IMR-90 (cell line): ENCODE measurements around the gene PITPNB. TPM values are rescaled to one million over a fixed set of nuclear protein-coding genes. Genes with fewer than 3 reads are reported as not detected.

Experiments used
- ATAC-seq: fragments of 200-7000 bp; cut with Tn5 transposase; 2 replicates; pipeline ENCODE4 v1.9.1; 2020; ENCODE audit warnings: low read depth, mild to moderate bottlenecking, moderate library complexity
- BruUV-seq: library from RNA; stranded (reverse); fragments of 400-500 nt; replicated peaks from 2 replicates; lab custom pipeline; 2021; lab: Mats Ljungman, UMichigan
- CTCF ChIA-PET: fragments of 300-600 bp; formaldehyde crosslinking; extraction: SDS; loops from one replicate; lab custom pipeline; 2021; ENCODE audit warnings: antibody characterized with exemption; lab: Yijun Ruan, JAX
- POLR2A ChIA-PET: fragments of 300-600 bp; sonication (Branson Sonifier 250); formaldehyde crosslinking; loops from one replicate; lab custom pipeline; 2022; ENCODE audit warnings: antibody characterized with exemption; ENCODE audit not compliant: unreplicated experiment; lab: Charles Lee
- DNase-seq: peaks from one replicate; pipeline ENCODE4 v3.0.0; 2013
- H2AFZ ChIP-seq: replicated peaks from 2 replicates; pipeline ENCODE3; 2013; ENCODE audit warnings: low read length, mild to moderate bottlenecking; ENCODE audit not compliant: poor library complexity
- H2AK5ac ChIP-seq: 2 replicates; pipeline ENCODE4 v1.6.1; 2013; ENCODE audit warnings: low read depth, low read length, inconsistent platforms
- H2AK9ac ChIP-seq: replicated peaks from 2 replicates; pipeline ENCODE3; 2013; ENCODE audit warnings: mild to moderate bottlenecking, low read depth, low read length, moderate library complexity; ENCODE audit not compliant: poor library complexity
- H2BK120ac ChIP-seq: 2 replicates; pipeline ENCODE4 v1.6.1; 2013; ENCODE audit warnings: low read depth, low read length, inconsistent platforms
- H2BK15ac ChIP-seq: 3 replicates; pipeline ENCODE4 v1.6.1; 2013; ENCODE audit warnings: low read depth, low read length, inconsistent platforms
- H2BK20ac ChIP-seq: 2 replicates; pipeline ENCODE4 v1.6.1; 2013; ENCODE audit warnings: low read depth, mild to moderate bottlenecking, inconsistent platforms, low read length, moderate library complexity
- H2BK5ac ChIP-seq: 2 replicates; pipeline ENCODE4 v1.6.1; 2013; ENCODE audit warnings: mild to moderate bottlenecking, low read depth, low read length, inconsistent platforms; ENCODE audit not compliant: poor library complexity, severe bottlenecking
- H3K14ac ChIP-seq: replicated peaks from 2 replicates; pipeline ENCODE4 v1.6.1; 2013; ENCODE audit warnings: low read depth, low read length, inconsistent platforms
- H3K18ac ChIP-seq: 2 replicates; pipeline ENCODE4 v1.6.1; 2013; ENCODE audit warnings: low read depth, low read length, control low read depth
- H3K23ac ChIP-seq: 2 replicates; pipeline ENCODE4 v1.6.1; 2013; ENCODE audit warnings: low read depth, low read length, inconsistent platforms
- H3K27ac ChIP-seq: 2 replicates; pipeline ENCODE4 v1.5.1; 2013; ENCODE audit warnings: mild to moderate bottlenecking, control low read depth, low read length; ENCODE audit not compliant: insufficient read depth
- H3K27me3 ChIP-seq: 2 replicates; pipeline ENCODE4 v1.6.1; 2013; ENCODE audit warnings: low read length; ENCODE audit not compliant: control insufficient read depth, insufficient read depth
- H3K36me3 ChIP-seq: 2 replicates; pipeline ENCODE4 v1.6.1; 2013; ENCODE audit warnings: low read length, mixed read lengths; ENCODE audit not compliant: control insufficient read depth, insufficient read depth
- H3K4ac ChIP-seq: 2 replicates; pipeline ENCODE4 v1.6.1; 2013; ENCODE audit warnings: low read depth, low read length, inconsistent platforms
- H3K4me1 ChIP-seq: 2 replicates; pipeline ENCODE4 v1.6.1; 2013; ENCODE audit warnings: low read length, mixed read lengths; ENCODE audit not compliant: control insufficient read depth, insufficient read depth
- H3K4me2 ChIP-seq: 2 replicates; pipeline ENCODE4 v1.6.1; 2013; ENCODE audit warnings: low read depth, mild to moderate bottlenecking, control low read depth, low read length, moderate library complexity
- H3K4me3 ChIP-seq: 2 replicates; pipeline ENCODE4 v1.5.1; 2013; ENCODE audit warnings: low read depth, mild to moderate bottlenecking, control low read depth, low read length, moderate library complexity; ENCODE audit not compliant: insufficient read depth
- H3K56ac ChIP-seq: 2 replicates; pipeline ENCODE4 v1.6.1; 2013; ENCODE audit warnings: low read length, inconsistent platforms; ENCODE audit not compliant: insufficient read depth; ENCODE audit errors: extremely low read depth
- H3K79me1 ChIP-seq, 2 experiments: 2 replicates each; pipeline ENCODE4 v1.6.1; 2013; ENCODE audit warnings: low read length in 2 of 2, inconsistent platforms in 1 of 2, low read depth in 1 of 2
- H3K9ac ChIP-seq: 2 replicates; pipeline ENCODE4 v1.6.1; 2013; ENCODE audit warnings: low read depth, low read length, control low read depth
- H3K9me1 ChIP-seq: 2 replicates; pipeline ENCODE4 v1.6.1; 2013; ENCODE audit warnings: low read length, inconsistent platforms; ENCODE audit not compliant: insufficient read depth
- H3K9me3 ChIP-seq: 2 replicates; pipeline ENCODE4 v1.6.1; 2013; ENCODE audit warnings: low read length; ENCODE audit not compliant: control insufficient read depth, insufficient read depth
- H4K20me1 ChIP-seq: 2 replicates; pipeline ENCODE4 v1.6.1; 2013; ENCODE audit warnings: low read length, inconsistent platforms; ENCODE audit not compliant: insufficient read depth
- H4K5ac ChIP-seq: 2 replicates; pipeline ENCODE4 v1.6.1; 2013; ENCODE audit warnings: mild to moderate bottlenecking, low read depth, low read length, control low read depth
- H4K8ac ChIP-seq, 2 experiments: 2 replicates each; pipeline ENCODE4 v1.6.1; 2013; ENCODE audit warnings: low read depth in 2 of 2, low read length in 2 of 2, control low read depth in 1 of 2, inconsistent platforms in 1 of 2
- H4K91ac ChIP-seq: 2 replicates; pipeline ENCODE4 v1.6.1; 2013; ENCODE audit warnings: low read depth, low read length, inconsistent platforms; ENCODE audit not compliant: insufficient read depth
- BHLHE40 ChIP-seq: fragments of 150-350 bp; IDR thresholded peaks from 2 replicates; pipeline ENCODE4 v1.6.1; 2016; ENCODE audit warnings: mild to moderate bottlenecking, low read depth, low read length
- CEBPB ChIP-seq: IDR thresholded peaks from 2 replicates; pipeline ENCODE4 v1.6.1; 2012; ENCODE audit warnings: low read depth, low read length, improper control_type of control experiment
- MAFK ChIP-seq: IDR thresholded peaks from 2 replicates; pipeline ENCODE4 v1.6.1; 2012; ENCODE audit warnings: low read depth, low read length, improper control_type of control experiment
- MXI1 ChIP-seq: IDR thresholded peaks from 2 replicates; pipeline ENCODE4 v1.6.1; 2012; ENCODE audit warnings: low read depth, mild to moderate bottlenecking, low read length, moderate library complexity, borderline replicate concordance
- RCOR1 ChIP-seq: IDR thresholded peaks from 2 replicates; pipeline ENCODE4 v1.6.1; 2012; ENCODE audit warnings: mild to moderate bottlenecking, low read length, improper control_type of control experiment; ENCODE audit not compliant: insufficient replicate concordance
- RFX5 ChIP-seq: IDR thresholded peaks from 2 replicates; pipeline ENCODE4 v1.8.0; 2012; ENCODE audit warnings: low read depth, mild to moderate bottlenecking, low read length, moderate library complexity
- WGBS, 2 experiments: methylation state at CpG; one replicate each; pipeline versions ENCODE4 v1.1.5 to v1.1.7; 2013; ENCODE audit warnings: missing lambda C conversion rate in 2 of 2; ENCODE audit not compliant: insufficient read length in 1 of 2; ENCODE audit errors: extremely low coverage in 2 of 2; 5-methylcytosine and 5-hydroxymethylcytosine counted together
- dilution Hi-C: fragments of 300-500 bp; cut with HindIII; formaldehyde crosslinking; loops from one replicate; pipeline ENCODE4 v1.14.3; 2018; ENCODE audit warnings: low sequenced_read_pairs; ENCODE audit not compliant: unreplicated experiment
- in situ Hi-C: fragments of 300-500 bp; cut with MboI; formaldehyde crosslinking; loops from 3 replicates; pipeline ENCODE4 v1.14.3; 2019; ENCODE audit warnings: low sequenced_read_pairs, inconsistent platforms, mixed read lengths
- intact Hi-C: fragments of 100-400 bp; cut with micrococcal nuclease; formaldehyde crosslinking; loops from 2 replicates; pipeline ENCODE4 v1.10.0; 2022
- polyA plus RNA-seq, 3 experiments: library from polyadenylated mRNA; depleted of rRNA; stranded (reverse); fragments of >200 nt; gene quantifications; 2 replicates each; pipeline ENCODE4 v1.2.3, GENCODE V29; 2012; ENCODE audit warnings: low replicate concordance in 1 of 3
- total RNA-seq: library from RNA; depleted of rRNA; stranded (reverse); fragments of >200 nt; gene quantifications from 2 replicates; pipeline ENCODE4 v1.2.3, GENCODE V29; 2012

Gene PITPNB
- total and polyA plus RNA-seq, 2 of the 4 experiments (the other 2 are of a cell fraction): 19.7 to 54.5 TPM

DNA sequence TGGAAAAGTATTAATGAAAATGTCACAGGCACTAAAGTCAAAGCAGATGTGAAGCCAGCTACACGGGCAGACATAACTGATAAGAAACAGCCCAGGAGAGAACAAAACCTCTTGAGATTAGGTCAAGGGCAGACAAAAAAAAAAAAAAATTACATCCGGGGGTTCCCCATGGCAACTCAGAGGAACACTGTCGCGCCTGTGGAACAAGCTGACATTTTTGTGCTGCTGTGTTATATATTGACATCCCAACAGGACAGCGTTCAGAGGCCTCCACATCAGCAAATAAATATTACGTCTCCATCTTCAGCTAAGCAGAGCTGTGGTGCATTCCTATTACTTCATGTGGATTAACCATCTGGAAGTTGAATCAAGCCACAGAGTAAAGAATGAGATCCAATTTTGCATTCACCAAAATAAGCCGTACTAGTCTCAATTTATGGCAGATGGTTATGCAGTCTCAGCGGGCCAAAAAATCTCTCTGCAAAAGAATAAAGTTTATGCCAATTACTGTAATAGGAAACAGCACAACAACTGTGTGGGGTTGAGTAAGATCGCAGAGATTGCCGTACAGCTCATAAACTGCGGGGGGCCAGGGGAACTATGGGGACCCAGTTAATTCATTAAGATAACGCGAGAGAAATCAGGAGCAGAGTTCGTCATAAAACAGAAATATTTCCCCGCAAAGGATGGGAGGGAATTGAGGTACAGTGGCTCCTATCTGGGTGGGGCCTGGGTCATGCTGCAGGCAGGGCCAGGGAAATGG, 76.2 kb downstream of the PITPNB start (continued):
- no peak for TF ChIP-seq BHLHE40

DNA sequence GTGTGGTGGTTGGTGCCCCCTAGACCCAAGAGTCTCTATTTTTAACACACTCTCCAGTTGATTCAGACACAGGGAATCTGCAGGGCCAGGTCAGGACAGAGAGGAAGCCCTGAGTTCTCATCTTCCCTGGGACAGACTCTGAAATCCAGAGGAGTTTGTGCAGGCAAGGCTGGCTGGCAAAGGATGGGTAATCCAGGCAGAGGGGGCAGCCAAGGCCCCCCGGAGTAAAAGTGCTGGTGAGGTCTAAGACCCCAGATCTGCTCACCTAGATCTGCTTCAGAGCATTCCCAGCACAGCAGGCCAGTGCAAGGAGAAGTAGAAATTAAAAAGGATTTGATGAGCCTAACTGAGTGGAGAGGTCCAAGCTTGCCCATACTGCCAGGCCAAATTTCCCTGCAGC, 76.9 kb downstream of the PITPNB start:
- Histone ChIP-seq H3K9ac (no peak overlapping the region), H2BK20ac (no peak overlapping the region), H3K23ac (no peak overlapping the region), H3K9me1 (peaks cover 10% of the 10 kb centered on the region; the same call in 1 of the 2 replicates), H3K27ac (no peak overlapping the region), H3K14ac (no peak overlapping the region), H2BK15ac (no peak overlapping the region), H2AK5ac (no peak overlapping the region), H3K4ac (no peak overlapping the region), H3K18ac (no peak overlapping the region), H3K4me2 (no peak overlapping the region), H2AK9ac (no peak overlapping the region), H2BK120ac (no peak overlapping the region), H2AFZ (no peak overlapping the region), H3K4me3 (no peak overlapping the region), H4K5ac (no peak overlapping the region), H4K20me1 (no peaks in the 10 kb centered on the region), H3K9me3 (peaks cover 3% of the 10 kb centered on the region; the same call in 1 of the 2 replicates), H3K79me1 (peaks cover 0 to 11% of the 10 kb centered on the region in 2 experiments; a peak in 3 of 4 replicates), H4K91ac (no peak overlapping the region), H4K8ac (no peak overlapping the region), H3K27me3 (no peaks in the 10 kb centered on the region), H2BK5ac (peak overlapping the region; percentile 11), H3K36me3 (peaks cover 8% of the 10 kb centered on the region), H3K4me1 (peaks cover 9% of the 10 kb centered on the region), H3K56ac (no peak overlapping the region)
- ATAC-seq (no peak), DNase-seq (no peak)
- in situ Hi-C loops (no loop called here), intact Hi-C loops (no loop called here), dilution Hi-C loops (no loop called here)
- TF ChIP-seq RFX5 (no peak), CEBPB (no peak), RCOR1 (no peak), MAFK (no peak), MXI1 (no peak), BHLHE40 (no peak)
- ChIA-PET CTCF (interaction anchor here (0.7 kb wide), 1 partner anchor 30 kb away, joined by 4 read pairs; no protein-coding TSS in a partner anchor), POLR2A (no interaction called here)
- whole genome bisulfite sequencing, 2 experiments: no CpG with 5 or more reads among the region's 1 CpG
- BruUV-seq: no TSS peak
